ENCODE data around the gene MCF2L2. TPM values are rescaled to one million over a fixed set of nuclear protein-coding genes. Genes with fewer than 3 reads are reported as not detected.
A peak's percentile ranks its signal among the peaks of the same experiment; 100 is the strongest.

MCF2L2 gene
- total RNA-seq, 1 experiment from 2014 or later = 3.9 TPM

GRCh38 chr3:183464480-183464879, 36.1 kb upstream of the MCF2L2 start:
- Mint-ChIP-seq H3K27me3 (ENCODE audit: insufficient read depth, unreplicated experiment) (no peaks in the 10 kb centered on the region), H3K9me3 (ENCODE audit: unreplicated experiment) (peaks cover 16% of the 10 kb centered on the region), H3K27ac (ENCODE audit: unreplicated experiment) (peak overlapping the region; percentile 66), H3K4me3 (ENCODE audit: unreplicated experiment) (peak overlapping the region; percentile 25), H3K36me3 (ENCODE audit: insufficient read depth, unreplicated experiment) (peaks cover 6% of the 10 kb centered on the region), H3K4me1 (ENCODE audit: low read depth, unreplicated experiment) (peaks cover 29% of the 10 kb centered on the region)
- Histone ChIP-seq H3K27me3 (replicated peaks; ENCODE audit: control insufficient read depth, insufficient read depth, low read length) (no peaks in the 10 kb centered on the region), H3K4me1 (peaks cover 20% of the 10 kb centered on the region; the same call in 1 of the 2 replicates), H3K9me3 (no peaks in the 10 kb centered on the region), H3K36me3 (ENCODE audit: control insufficient read depth, insufficient read depth, low read length) (no peaks in the 10 kb centered on the region), H3K4me3 (ENCODE audit: low read depth, low read length) (no peak overlapping the region)
- BruUV-seq (replicated peaks) = no TSS peak
- POLR2A ChIA-PET = no interaction called here
- CTCF ChIA-PET = interaction anchor here (1.1 kb wide), 1 partner anchor 361 kb away, joined by 3 read pairs; the partner anchor contains the start of gene MAP6D1
- DNase-seq = peak; percentile 72
- no peak for TF ChIP-seq CTCF (IDR thresholded peaks at IDR 0.05; ENCODE audit: insufficient read depth in 1 of 2, low read depth in 1 of 2, low read length in 1 of 2, severe bottlenecking in 1 of 2, unreplicated experiment in 1 of 2)
- intact Hi-C loops (cut with micrococcal nuclease; ENCODE audit: unreplicated experiment) = loop anchor here (1.0 kb wide), 1 partner anchor 17 kb away; no protein-coding TSS in a partner anchor

- POLR2A ChIA-PET = no interaction called here
- Histone ChIP-seq H3K27me3 (replicated peaks; ENCODE audit: control insufficient read depth, insufficient read depth, low read length) (no peaks in the 10 kb centered on the region), H3K4me1 (peaks cover 14% of the 10 kb centered on the region; the same call in 1 of the 2 replicates), H3K4me3 (ENCODE audit: low read depth, low read length) (no peak overlapping the region), H3K36me3 (ENCODE audit: control insufficient read depth, insufficient read depth, low read length) (no peaks in the 10 kb centered on the region), H3K9me3 (no peaks in the 10 kb centered on the region)
- Mint-ChIP-seq H3K27ac (ENCODE audit: unreplicated experiment) (no peak overlapping the region), H3K4me1 (ENCODE audit: low read depth, unreplicated experiment) (peaks cover 29% of the 10 kb centered on the region), H3K36me3 (ENCODE audit: insufficient read depth, unreplicated experiment) (peaks cover 7% of the 10 kb centered on the region), H3K4me3 (ENCODE audit: unreplicated experiment) (no peak overlapping the region), H3K27me3 (ENCODE audit: insufficient read depth, unreplicated experiment) (no peaks in the 10 kb centered on the region), H3K9me3 (ENCODE audit: unreplicated experiment) (peaks cover 16% of the 10 kb centered on the region)
- no TSS peak for BruUV-seq (replicated peaks)
- DNase-seq = no peak
- intact Hi-C loops (cut with micrococcal nuclease; ENCODE audit: unreplicated experiment) = no loop called here
- CTCF ChIA-PET = no interaction called here
- TF ChIP-seq CTCF (IDR thresholded peaks at IDR 0.05; ENCODE audit: insufficient read depth in 1 of 2, low read depth in 1 of 2, low read length in 1 of 2, severe bottlenecking in 1 of 2, unreplicated experiment in 1 of 2) = no peak
Measured at GRCh38 chr3:183460081-183461055, 31.9 kb upstream of the MCF2L2 start.

GRCh38 chr3:183455089-183455488, 26.7 kb upstream of the MCF2L2 start:
- no peaks in the 10 kb centered on the region for H3K9me3 Mint-ChIP-seq (ENCODE audit: unreplicated experiment)
- Histone ChIP-seq H3K9me3 (no peaks in the 10 kb centered on the region), H3K4me1 (no peaks in the 10 kb centered on the region), H3K27me3 (replicated peaks; ENCODE audit: control insufficient read depth, insufficient read depth, low read length) (no peaks in the 10 kb centered on the region), H3K4me3 (ENCODE audit: low read depth, low read length) (no peak overlapping the region), H3K36me3 (ENCODE audit: control insufficient read depth, insufficient read depth, low read length) (no peaks in the 10 kb centered on the region)
- CTCF ChIA-PET = no interaction called here
- no peaks in the 10 kb centered on the region for H3K27me3 Mint-ChIP-seq (ENCODE audit: insufficient read depth, unreplicated experiment)
- peaks cover 2% of the 10 kb centered on the region for H3K4me1 Mint-ChIP-seq (ENCODE audit: low read depth, unreplicated experiment)
- no peak overlapping the region for H3K27ac Mint-ChIP-seq (ENCODE audit: unreplicated experiment)
- BruUV-seq (replicated peaks) = no TSS peak
- POLR2A ChIA-PET = interaction anchor here (0.5 kb wide), 1 partner anchor 242 kb away, joined by 4 read pairs; the partner anchor contains the start of gene YEATS2
- no peak for TF ChIP-seq CTCF (IDR thresholded peaks at IDR 0.05; ENCODE audit: insufficient read depth in 1 of 2, low read depth in 1 of 2, low read length in 1 of 2, severe bottlenecking in 1 of 2, unreplicated experiment in 1 of 2)
- peaks cover 15% of the 10 kb centered on the region for H3K36me3 Mint-ChIP-seq (ENCODE audit: insufficient read depth, unreplicated experiment)
- H3K4me3 Mint-ChIP-seq (ENCODE audit: unreplicated experiment) = no peak overlapping the region
- DNase-seq = no peak
- intact Hi-C loops (cut with micrococcal nuclease; ENCODE audit: unreplicated experiment) = no loop called here

Data from Caco-2 (cell line).